ENCODE results near the gene SAMD14.
A peak's percentile ranks its signal among the peaks of the same experiment; 100 is the strongest.

Gene SAMD14

GRCh38 chr17:50109207-50109606 is 20.8 kb downstream of the SAMD14 start:
- no peaks in the 10 kb centered on the region for H3K9me3 ChIP-seq (replicated peaks in 1 of 11)
- no peak overlapping the region for H3K4me2 ChIP-seq
- H3K27me3 ChIP-seq, result no peaks in the 10 kb centered on the region
- no peak overlapping the region for H3K4me3 ChIP-seq
- H3K4me1 ChIP-seq, result peaks cover 0 to 13% (median 0%) of the 10 kb centered on the region in 10 experiments; a peak in 5 of 20 replicates
- no peak for TF ChIP-seq Cebpa-rat (IDR thresholded peaks at IDR 0.05)
- peaks cover 0 to 60% (median 18%) of the 10 kb centered on the region in 11 experiments; a peak in 12 of 22 replicates for H3K36me3 ChIP-seq
- no peak overlapping the region for H3K9ac ChIP-seq
- H4K20me1 ChIP-seq, result peaks cover 0 to 35% (median 0%) of the 10 kb centered on the region in 11 experiments; a peak in 5 of 22 replicates
- no peak overlapping the region for H3K27ac ChIP-seq

GRCh38 chr17:50108556-50108955 is 21.4 kb downstream of the SAMD14 start:
- Histone ChIP-seq H3K27me3 (no peaks in the 10 kb centered on the region), H3K4me2 (no peak overlapping the region), H3K36me3 (peaks cover 0 to 66% (median 18%) of the 10 kb centered on the region in 11 experiments; a peak in 12 of 22 replicates), H3K4me1 (peaks cover 0 to 13% (median 0%) of the 10 kb centered on the region in 10 experiments; a peak in 5 of 20 replicates), H3K9ac (no peak overlapping the region), H3K9me3 (replicated peaks in 1 of 11) (no peaks in the 10 kb centered on the region), H3K4me3 (no peak overlapping the region), H3K27ac (no peak overlapping the region), H4K20me1 (peaks cover 0 to 41% (median 2%) of the 10 kb centered on the region in 11 experiments; a peak in 8 of 22 replicates)
- TF ChIP-seq Cebpa-rat (IDR thresholded peaks at IDR 0.05), result no peak

- Histone ChIP-seq H3K9me3 (replicated peaks in 1 of 11) (no peaks in the 10 kb centered on the region), H4K20me1 (peaks cover 0 to 42% (median 5%) of the 10 kb centered on the region in 11 experiments; a peak in 8 of 22 replicates), H3K4me3 (no peak overlapping the region), H3K27me3 (no peaks in the 10 kb centered on the region), H3K9ac (no peak overlapping the region), H3K4me2 (no peak overlapping the region), H3K4me1 (peaks cover 0 to 13% (median 0%) of the 10 kb centered on the region in 10 experiments; a peak in 5 of 20 replicates), H3K27ac (no peak overlapping the region), H3K36me3 (peaks cover 0 to 66% (median 18%) of the 10 kb centered on the region in 11 experiments; a peak in 12 of 22 replicates)
- no peak for TF ChIP-seq Cebpa-rat (IDR thresholded peaks at IDR 0.05)
These were observed 22.1 kb downstream of the SAMD14 start for GRCh38 chr17:50107790-50108414.

GRCh38 chr17:50106393-50107131 is 23.4 kb downstream of the SAMD14 start:
- H3K36me3 ChIP-seq, result peaks cover 0 to 66% (median 18%) of the 10 kb centered on the region in 11 experiments; a peak in 12 of 22 replicates
- H3K27ac ChIP-seq, result no peak overlapping the region
- H3K4me2 ChIP-seq, result no peak overlapping the region
- H3K9me3 ChIP-seq (replicated peaks in 1 of 11), result no peaks in the 10 kb centered on the region
- H3K4me1 ChIP-seq, result peaks cover 5 to 13% (median 8%) of the 10 kb centered on the region in 10 experiments; a peak in 13 of 20 replicates
- peaks cover 0 to 45% (median 8%) of the 10 kb centered on the region in 11 experiments; a peak in 9 of 22 replicates for H4K20me1 ChIP-seq
- TF ChIP-seq Cebpa-rat (IDR thresholded peaks at IDR 0.05), result no peak
- no peak overlapping the region for H3K9ac ChIP-seq
- no peaks in the 10 kb centered on the region for H3K27me3 ChIP-seq
- no peak overlapping the region for H3K4me3 ChIP-seq

- no peak for TF ChIP-seq Cebpa-rat (IDR thresholded peaks at IDR 0.05)
- H3K4me3 ChIP-seq, result no peak overlapping the region
- H3K9ac ChIP-seq, result no peak overlapping the region
- no peaks in the 10 kb centered on the region for H3K9me3 ChIP-seq (replicated peaks in 1 of 11)
- H3K36me3 ChIP-seq, result peaks cover 0 to 68% (median 20%) of the 10 kb centered on the region in 11 experiments; a peak in 12 of 22 replicates
- no peak overlapping the region for H3K27ac ChIP-seq
- no peak overlapping the region for H3K4me2 ChIP-seq
- peaks cover 5 to 13% (median 7%) of the 10 kb centered on the region in 10 experiments; a peak in 10 of 20 replicates for H3K4me1 ChIP-seq
- H3K27me3 ChIP-seq, result no peaks in the 10 kb centered on the region
- peaks cover 0 to 48% (median 8%) of the 10 kb centered on the region in 11 experiments; a peak in 9 of 22 replicates for H4K20me1 ChIP-seq
These were observed 24.1 kb downstream of the SAMD14 start for GRCh38 chr17:50105811-50106210.

GRCh38 chr17:50103941-50104340 is 26.0 kb downstream of the SAMD14 start:
- Histone ChIP-seq H4K20me1 (peaks cover 0 to 59% (median 8%) of the 10 kb centered on the region in 11 experiments; a peak in 9 of 22 replicates), H3K27ac (no peak overlapping the region), H3K9me3 (replicated peaks in 1 of 11) (no peaks in the 10 kb centered on the region), H3K4me1 (peaks cover 5 to 13% (median 7%) of the 10 kb centered on the region in 10 experiments; a peak in 10 of 20 replicates), H3K4me3 (no peak overlapping the region), H3K27me3 (no peaks in the 10 kb centered on the region), H3K9ac (no peak overlapping the region), H3K4me2 (no peak overlapping the region), H3K36me3 (peaks cover 3 to 65% (median 12%) of the 10 kb centered on the region in 11 experiments; a peak in 17 of 22 replicates)
- no peak for TF ChIP-seq Cebpa-rat (IDR thresholded peaks at IDR 0.05)

GRCh38 chr17:50103252-50103651 is 26.7 kb downstream of the SAMD14 start:
- TF ChIP-seq Cebpa-rat (IDR thresholded peaks at IDR 0.05), result no peak
- Histone ChIP-seq H3K9me3 (replicated peaks in 1 of 11) (no peaks in the 10 kb centered on the region), H3K27me3 (no peaks in the 10 kb centered on the region), H3K36me3 (peaks cover 5 to 65% (median 19%) of the 10 kb centered on the region in 11 experiments; a peak in 17 of 22 replicates), H3K4me3 (no peak overlapping the region), H3K4me2 (no peak overlapping the region), H3K27ac (no peak overlapping the region), H4K20me1 (peaks cover 0 to 59% (median 8%) of the 10 kb centered on the region in 11 experiments; a peak in 9 of 22 replicates), H3K4me1 (peaks cover 5 to 13% (median 7%) of the 10 kb centered on the region in 10 experiments; a peak in 10 of 20 replicates), H3K9ac (peak overlapping the region in 1 of 11 experiments; percentile 15; a peak in 1 of 22 replicates)

- no peak overlapping the region for H3K27ac ChIP-seq
- no peaks in the 10 kb centered on the region for H3K9me3 ChIP-seq (replicated peaks in 1 of 11)
- H3K4me1 ChIP-seq, result peaks cover 5 to 13% (median 7%) of the 10 kb centered on the region in 10 experiments; a peak in 10 of 20 replicates
- H3K4me3 ChIP-seq, result no peak overlapping the region
- no peak for TF ChIP-seq Cebpa-rat (IDR thresholded peaks at IDR 0.05)
- peaks cover 5 to 62% (median 25%) of the 10 kb centered on the region in 11 experiments; a peak in 16 of 22 replicates for H3K36me3 ChIP-seq
- no peaks in the 10 kb centered on the region for H3K27me3 ChIP-seq
- H3K4me2 ChIP-seq, result peak overlapping the region in 1 of 11 experiments; percentile 12; a peak in 1 of 22 replicates
- peak overlapping the region in 2 of 11 experiments; percentile 18 to 37; a peak in 1 of 22 replicates for H3K9ac ChIP-seq
- peaks cover 0 to 59% (median 8%) of the 10 kb centered on the region in 11 experiments; a peak in 9 of 22 replicates for H4K20me1 ChIP-seq
These were observed 27.6 kb downstream of the SAMD14 start for GRCh38 chr17:50102164-50102991.

All from BLaER1 treated with 17β-estradiol and CSF1 and Interleukin-3, amounts not matched to agents 10 nM and 100 nM (cell line).